ENCODE measurements around the gene RUNDC1.

The RUNDC1 gene

DNA sequence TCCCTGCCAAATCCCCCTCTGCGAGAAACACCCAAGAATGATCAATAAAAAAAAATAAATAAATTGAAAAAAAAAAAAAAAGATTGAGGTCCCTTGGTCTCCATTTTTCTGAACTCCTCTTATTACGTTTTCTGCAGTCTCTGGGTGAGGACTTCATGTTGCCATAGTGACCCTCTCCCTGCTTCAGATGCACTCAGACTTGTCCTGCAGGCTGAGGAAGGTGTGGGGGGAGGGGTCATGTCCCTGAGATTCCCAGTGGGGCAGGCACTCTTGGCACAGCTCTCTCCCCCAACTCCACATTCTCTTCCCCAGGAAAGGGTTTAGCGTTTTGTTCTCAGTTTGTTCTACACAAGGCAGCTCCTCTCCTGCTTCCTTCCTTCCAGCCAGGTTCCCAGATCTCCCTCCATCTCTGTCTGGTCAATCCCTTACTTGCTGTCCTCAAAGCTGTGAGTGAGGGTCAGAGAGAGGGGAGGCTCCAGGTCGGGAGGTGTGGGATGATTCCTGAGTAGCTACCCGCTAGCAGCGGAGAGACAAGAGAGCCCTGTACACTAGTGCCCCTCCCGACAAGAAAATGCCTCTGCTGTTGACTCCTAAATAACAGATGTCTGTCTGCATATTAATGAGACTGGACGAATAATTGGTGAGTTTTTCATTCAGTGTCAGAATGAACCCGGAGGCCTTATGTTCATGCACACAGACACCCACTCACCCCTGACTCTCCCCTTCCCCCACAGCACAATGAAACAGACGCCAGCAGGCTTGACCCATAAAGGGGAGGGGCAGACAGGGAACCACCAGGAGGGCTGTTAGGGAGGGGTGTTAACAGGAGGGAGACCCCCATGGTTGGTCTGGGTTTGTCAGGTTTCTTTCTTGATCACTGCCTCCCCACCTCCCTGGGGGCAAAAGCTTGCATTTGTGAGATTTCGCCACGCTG is 53.9 kb downstream of the RUNDC1 start:
- no peak overlapping the region for H3K9ac ChIP-seq (ENCODE audit: low read length)
- no peaks in the 10 kb centered on the region for H3K36me3 ChIP-seq (ENCODE audit: control insufficient read depth, insufficient read depth, low read length, severe bottlenecking)
- H3K4me1 ChIP-seq (ENCODE audit: control insufficient read depth, insufficient read depth, low read length), result peaks cover 10% of the 10 kb centered on the region
- H3K27me3 ChIP-seq (replicated peaks; ENCODE audit: control insufficient read depth, insufficient read depth, low read length), result peaks cover 8% of the 10 kb centered on the region
- DNase-seq (ENCODE audit: low read depth), result no peak
- H3K9me3 ChIP-seq (ENCODE audit: control insufficient read depth, low read length), result no peaks in the 10 kb centered on the region
- no peak overlapping the region for H3K4me3 ChIP-seq (ENCODE audit: low read length)

GRCh38 chr17:43034894-43035293 is 54.5 kb downstream of the RUNDC1 start:
- no peak for DNase-seq (ENCODE audit: low read depth)
- Histone ChIP-seq H3K36me3 (ENCODE audit: control insufficient read depth, insufficient read depth, low read length, severe bottlenecking) (no peaks in the 10 kb centered on the region), H3K9me3 (ENCODE audit: control insufficient read depth, low read length) (no peaks in the 10 kb centered on the region), H3K4me1 (ENCODE audit: control insufficient read depth, insufficient read depth, low read length) (peaks cover 6% of the 10 kb centered on the region), H3K4me3 (ENCODE audit: low read length) (no peak overlapping the region), H3K27me3 (replicated peaks; ENCODE audit: control insufficient read depth, insufficient read depth, low read length) (peaks cover 8% of the 10 kb centered on the region), H3K9ac (ENCODE audit: low read length) (no peak overlapping the region)

GRCh38 chr17:43039646-43040045 is 59.3 kb downstream of the RUNDC1 start:
- Histone ChIP-seq H3K9ac (ENCODE audit: low read length) (no peak overlapping the region), H3K4me1 (ENCODE audit: control insufficient read depth, insufficient read depth, low read length) (no peaks in the 10 kb centered on the region), H3K9me3 (ENCODE audit: control insufficient read depth, low read length) (no peaks in the 10 kb centered on the region), H3K36me3 (ENCODE audit: control insufficient read depth, insufficient read depth, low read length, severe bottlenecking) (no peaks in the 10 kb centered on the region), H3K4me3 (ENCODE audit: low read length) (no peak overlapping the region), H3K27me3 (replicated peaks; ENCODE audit: control insufficient read depth, insufficient read depth, low read length) (peaks cover 2% of the 10 kb centered on the region)
- DNase-seq (ENCODE audit: low read depth), result no peak

DNA sequence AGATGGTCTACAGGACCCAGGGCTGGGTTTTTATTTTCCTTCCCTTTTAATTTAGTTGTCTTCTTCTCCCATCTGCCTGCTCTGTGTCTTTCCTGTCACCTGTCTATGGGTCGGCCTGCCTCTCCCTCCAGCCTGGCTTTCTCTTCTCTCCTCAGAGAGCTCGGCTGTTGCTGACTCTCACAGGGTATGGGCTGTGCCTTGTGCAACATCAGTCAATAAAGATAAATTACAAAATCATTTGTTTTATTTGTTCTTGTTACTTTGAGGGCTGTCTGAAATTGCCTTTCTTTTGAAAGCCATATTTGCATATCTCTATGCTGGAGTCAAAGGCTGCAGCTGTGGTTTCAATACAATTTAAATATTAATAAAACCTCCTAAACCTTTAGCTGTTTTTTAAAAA is 60.3 kb downstream of the RUNDC1 start:
- no peak for DNase-seq (ENCODE audit: low read depth)
- peaks cover 5% of the 10 kb centered on the region for H3K4me1 ChIP-seq (ENCODE audit: control insufficient read depth, insufficient read depth, low read length)
- no peak overlapping the region for H3K4me3 ChIP-seq (ENCODE audit: low read length)

GRCh38 chr17:43042025-43042628 is 61.8 kb downstream of the RUNDC1 start:
- H3K27me3 ChIP-seq (replicated peaks; ENCODE audit: control insufficient read depth, insufficient read depth, low read length), result no peaks in the 10 kb centered on the region
- no peak for DNase-seq (ENCODE audit: low read depth)
- H3K36me3 ChIP-seq (ENCODE audit: control insufficient read depth, insufficient read depth, low read length, severe bottlenecking), result no peaks in the 10 kb centered on the region
- H3K9me3 ChIP-seq (ENCODE audit: control insufficient read depth, low read length), result no peaks in the 10 kb centered on the region
- peaks cover 5% of the 10 kb centered on the region for H3K4me1 ChIP-seq (ENCODE audit: control insufficient read depth, insufficient read depth, low read length)
- no peak overlapping the region for H3K4me3 ChIP-seq (ENCODE audit: low read length)
- no peak overlapping the region for H3K9ac ChIP-seq (ENCODE audit: low read length)

More for the DNA sequence above, 60.3 kb downstream of the RUNDC1 start:
- Histone ChIP-seq H3K27me3 (replicated peaks; ENCODE audit: control insufficient read depth, insufficient read depth, low read length) (no peaks in the 10 kb centered on the region), H3K9me3 (ENCODE audit: control insufficient read depth, low read length) (no peaks in the 10 kb centered on the region), H3K9ac (ENCODE audit: low read length) (no peak overlapping the region), H3K36me3 (ENCODE audit: control insufficient read depth, insufficient read depth, low read length, severe bottlenecking) (no peaks in the 10 kb centered on the region)
